ENCODE data around the gene MCMBP. TPM values are rescaled to one million over a fixed set of nuclear protein-coding genes. Genes with fewer than 3 reads are reported as not detected.
"Not testable (repeated sequence)": the region's sequence is repeated elsewhere in the genome, so short reads cannot be mapped to it uniquely, and the experiment has no call there.

Gene MCMBP
- total RNA-seq, 1 experiment from 2014 or later: 41.7 TPM

GRCh38 chr10:119830851-119831250 lies 41.8 kb downstream of the MCMBP start:
- no peak for DNase-seq (ENCODE audit: low spot score)

GRCh38 chr10:119829429-119829828 lies 43.2 kb downstream of the MCMBP start:
- no peak for DNase-seq (ENCODE audit: low spot score)

GRCh38 chr10:119827430-119827829 lies 45.2 kb downstream of the MCMBP start:
- no peak for DNase-seq (ENCODE audit: low spot score)

- no peak for DNase-seq (ENCODE audit: low spot score)
Measured at GRCh38 chr10:119826771-119827170, 45.9 kb downstream of the MCMBP start.

GRCh38 chr10:119824299-119824698 lies 48.3 kb downstream of the MCMBP start:
- DNase-seq (ENCODE audit: low spot score): no peak

- no peak for DNase-seq (ENCODE audit: low spot score)
Measured at GRCh38 chr10:119821182-119821581, 51.5 kb downstream of the MCMBP start.

GRCh38 chr10:119818889-119819270 lies 53.8 kb downstream of the MCMBP start:
- no peak for DNase-seq (ENCODE audit: low spot score)

GRCh38 chr10:119817991-119818888 lies 54.4 kb downstream of the MCMBP start:
- DNase-seq (ENCODE audit: low spot score): no peak

GRCh38 chr10:119815671-119816070 lies 57.0 kb downstream of the MCMBP start:
- no peak for DNase-seq (ENCODE audit: low spot score)

- DNase-seq (ENCODE audit: low spot score): no peak
Measured at GRCh38 chr10:119812684-119813083, 60.0 kb downstream of the MCMBP start.

GRCh38 chr10:119811122-119811521 lies 61.5 kb downstream of the MCMBP start:
- no peak for DNase-seq (ENCODE audit: low spot score)

- no peak for DNase-seq (ENCODE audit: low spot score)
Measured at GRCh38 chr10:119807960-119808697, 64.5 kb downstream of the MCMBP start.

GRCh38 chr10:119806334-119807130 lies 66.1 kb downstream of the MCMBP start:
- no peak for DNase-seq (ENCODE audit: low spot score)

GRCh38 chr10:119805702-119806230 lies 66.9 kb downstream of the MCMBP start:
- DNase-seq (ENCODE audit: low spot score): no peak

GRCh38 chr10:119803264-119803663 lies 69.4 kb downstream of the MCMBP start:
- DNase-seq (ENCODE audit: low spot score): no peak

GRCh38 chr10:119801998-119802538 lies 70.6 kb downstream of the MCMBP start:
- no peak for DNase-seq (ENCODE audit: low spot score)

- DNase-seq (ENCODE audit: low spot score): no peak
Measured at GRCh38 chr10:119801176-119801575, 71.5 kb downstream of the MCMBP start.

- no peak for DNase-seq (ENCODE audit: low spot score)
Measured at GRCh38 chr10:119796039-119796438, 76.6 kb downstream of the MCMBP start.

- DNase-seq (ENCODE audit: low spot score): not testable (repeated sequence)
Measured at GRCh38 chr10:119795101-119795500, 77.5 kb downstream of the MCMBP start.

GRCh38 chr10:119786117-119786769 lies 86.4 kb downstream of the MCMBP start:
- DNase-seq (ENCODE audit: low spot score): no peak
